DOHH2 (cell line): ENCODE measurements around the gene CAPN11.

Experiments used
- H3F3A ChIP-seq: fragments of 200-600 bp; sonication (generic), shearing (Covaris generic); 2 replicates; pipeline ENCODE4 v1.6.0; 2016; ENCODE audit warnings: antibody characterized with exemption, mild to moderate bottlenecking; ENCODE audit not compliant: control insufficient read depth, insufficient read depth
- H3K27ac ChIP-seq: fragments of 200-600 bp; sonication (generic); 2 replicates; pipeline ENCODE4 v1.5.1; 2014; ENCODE audit warnings: low read depth, mild to moderate bottlenecking, low read length, moderate library complexity
- H3K27me3 ChIP-seq: fragments of 200-600 bp; sonication (generic); 2 replicates; pipeline ENCODE4 v1.6.1; 2014; ENCODE audit warnings: mild to moderate bottlenecking, low read length, mixed read lengths; ENCODE audit not compliant: control insufficient read depth
- H3K36me3 ChIP-seq: fragments of 200-600 bp; sonication (generic); 2 replicates; pipeline ENCODE4 v1.6.1; 2014; ENCODE audit warnings: mild to moderate bottlenecking, low read length, moderate library complexity, mixed read lengths; ENCODE audit not compliant: control insufficient read depth
- H3K4me1 ChIP-seq: fragments of 200-600 bp; sonication (generic); 2 replicates; pipeline ENCODE4 v1.6.1; 2014; ENCODE audit warnings: mild to moderate bottlenecking, low read length, mixed read lengths; ENCODE audit not compliant: control insufficient read depth
- H3K4me2 ChIP-seq: fragments of 200-600 bp; sonication (generic); 2 replicates; pipeline ENCODE4 v1.6.0; 2014; ENCODE audit warnings: mild to moderate bottlenecking, low read length, moderate library complexity
- H3K4me3 ChIP-seq: fragments of 200-600 bp; sonication (generic); 2 replicates; pipeline ENCODE4 v1.5.1; 2014; ENCODE audit warnings: mild to moderate bottlenecking, low read length, mixed read lengths
- H3K79me2 ChIP-seq: fragments of 200-600 bp; sonication (generic); 2 replicates; pipeline ENCODE4 v1.6.1; 2014; ENCODE audit warnings: mild to moderate bottlenecking, low read length, mixed read lengths; ENCODE audit not compliant: control insufficient read depth
- H3K9me2 ChIP-seq: fragments of 200-600 bp; sonication (generic); replicated peaks from 2 replicates; pipeline ENCODE4 v1.6.1; 2014; ENCODE audit warnings: mild to moderate bottlenecking, low read length, mixed read lengths; ENCODE audit not compliant: control insufficient read depth
- H3K9me3 ChIP-seq: fragments of 200-600 bp; sonication (generic); 2 replicates; pipeline ENCODE4 v1.6.1; 2014; ENCODE audit warnings: antibody characterized with exemption, low read length, mixed read lengths; ENCODE audit not compliant: control insufficient read depth, insufficient read depth
- H4K20me1 ChIP-seq: fragments of 200-600 bp; sonication (generic); 2 replicates; pipeline ENCODE4 v1.6.0; 2014; ENCODE audit warnings: low read depth, mild to moderate bottlenecking, antibody characterized with exemption, low read length, moderate library complexity; ENCODE audit not compliant: control insufficient read depth, insufficient read depth
- EZH2phosphoT487 ChIP-seq: fragments of 200-600 bp; sonication (generic); IDR thresholded peaks from 2 replicates; pipeline ENCODE4 v1.6.1; 2017; ENCODE audit warnings: borderline replicate concordance, mild to moderate bottlenecking, antibody characterized with exemption, low read length, moderate library complexity, mixed read lengths
- TF ChIP-seq, protein P1 (sequence below): fragments of 200-600 bp; sonication (generic); IDR thresholded peaks from one replicate; pipeline ENCODE4 v1.5.1; 2014; ENCODE audit warnings: antibody characterized with exemption, mild to moderate bottlenecking, low read depth, low read length; ENCODE audit not compliant: poor library complexity, severe bottlenecking

Gene CAPN11

DNA sequence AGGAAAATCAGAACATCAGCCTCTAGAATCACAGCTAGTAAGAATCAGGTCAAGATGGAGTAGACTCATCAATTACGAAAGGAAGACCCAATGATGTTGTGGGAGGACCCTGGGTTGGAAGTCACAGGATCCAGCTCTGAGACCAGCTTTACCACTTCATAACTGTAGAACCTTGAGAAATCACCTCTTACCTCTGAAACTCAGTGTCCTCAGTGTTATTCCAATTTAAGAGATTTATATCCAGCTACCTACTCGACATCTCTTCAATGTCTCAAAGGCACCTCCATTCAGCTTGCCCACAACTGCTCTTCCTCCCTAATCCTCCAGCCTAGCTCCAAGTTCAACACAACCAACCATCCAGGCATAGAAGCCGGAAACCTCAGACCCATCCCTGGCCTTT, 47.7 kb upstream of the CAPN11 start:
- TF ChIP-seq EZH2phosphoT487: no peak
- TF ChIP-seq, protein P1, sequence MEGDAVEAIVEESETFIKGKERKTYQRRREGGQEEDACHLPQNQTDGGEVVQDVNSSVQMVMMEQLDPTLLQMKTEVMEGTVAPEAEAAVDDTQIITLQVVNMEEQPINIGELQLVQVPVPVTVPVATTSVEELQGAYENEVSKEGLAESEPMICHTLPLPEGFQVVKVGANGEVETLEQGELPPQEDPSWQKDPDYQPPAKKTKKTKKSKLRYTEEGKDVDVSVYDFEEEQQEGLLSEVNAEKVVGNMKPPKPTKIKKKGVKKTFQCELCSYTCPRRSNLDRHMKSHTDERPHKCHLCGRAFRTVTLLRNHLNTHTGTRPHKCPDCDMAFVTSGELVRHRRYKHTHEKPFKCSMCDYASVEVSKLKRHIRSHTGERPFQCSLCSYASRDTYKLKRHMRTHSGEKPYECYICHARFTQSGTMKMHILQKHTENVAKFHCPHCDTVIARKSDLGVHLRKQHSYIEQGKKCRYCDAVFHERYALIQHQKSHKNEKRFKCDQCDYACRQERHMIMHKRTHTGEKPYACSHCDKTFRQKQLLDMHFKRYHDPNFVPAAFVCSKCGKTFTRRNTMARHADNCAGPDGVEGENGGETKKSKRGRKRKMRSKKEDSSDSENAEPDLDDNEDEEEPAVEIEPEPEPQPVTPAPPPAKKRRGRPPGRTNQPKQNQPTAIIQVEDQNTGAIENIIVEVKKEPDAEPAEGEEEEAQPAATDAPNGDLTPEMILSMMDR: no peak
- Histone ChIP-seq H4K20me1 (peaks cover 4% of the 10 kb centered on the region), H3F3A (no peaks in the 10 kb centered on the region), H3K27me3 (no peaks in the 10 kb centered on the region), H3K79me2 (peaks cover 18% of the 10 kb centered on the region), H3K9me3 (no peaks in the 10 kb centered on the region), H3K9me2 (no peaks in the 10 kb centered on the region), H3K4me1 (peaks cover 5% of the 10 kb centered on the region; the same call in 1 of the 2 replicates), H3K27ac (no peak overlapping the region), H3K4me3 (no peak overlapping the region), H3K36me3 (peaks cover 91% of the 10 kb centered on the region), H3K4me2 (no peak overlapping the region)

DNA sequence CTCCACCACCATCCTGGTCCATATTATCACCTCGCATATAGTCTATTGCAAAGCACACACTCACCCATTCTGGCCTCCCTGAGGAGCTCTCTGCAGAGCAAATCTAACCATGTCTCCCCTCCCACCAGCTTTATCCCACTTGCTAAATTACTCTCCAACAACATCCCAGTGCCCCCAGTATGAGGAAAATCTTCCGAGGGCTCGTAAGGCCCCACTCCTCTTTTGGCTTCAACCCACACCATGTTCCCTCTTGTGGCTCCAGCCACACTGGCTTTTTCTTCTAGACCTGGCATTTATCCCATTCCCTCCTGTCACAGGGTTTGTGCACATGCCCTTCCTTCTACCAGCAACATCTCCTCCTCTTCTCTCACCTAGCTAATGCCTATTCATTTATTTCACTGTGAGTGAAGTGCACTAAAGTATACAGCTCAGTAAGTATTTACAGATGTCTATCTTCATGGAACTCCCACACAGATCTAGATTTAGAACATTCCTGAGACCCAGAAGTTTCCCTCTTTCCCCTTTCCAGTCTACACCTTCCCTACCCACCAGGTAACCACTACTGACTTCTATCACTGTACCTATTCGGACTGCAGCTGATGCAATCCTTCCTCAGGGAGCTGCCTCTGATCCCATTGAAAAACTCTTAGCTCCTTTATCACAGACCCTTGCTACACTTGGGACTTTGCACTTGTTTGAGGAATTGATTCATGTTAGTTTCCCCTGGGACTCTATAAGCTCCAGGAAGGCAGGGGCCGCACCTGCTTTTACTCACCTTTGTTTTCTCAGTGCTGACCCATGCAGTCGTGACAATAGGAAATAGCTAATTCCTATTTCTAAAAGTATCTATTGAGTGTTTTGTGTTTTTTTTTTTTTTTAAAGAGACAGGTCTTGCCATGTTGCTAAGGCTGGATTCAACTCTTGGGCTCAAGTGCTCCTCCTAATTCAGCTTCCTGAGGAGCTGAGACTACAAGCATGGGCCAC, 46.9 kb upstream of the CAPN11 start:
- no peak overlapping the region for H3K4me3 ChIP-seq
- no peaks in the 10 kb centered on the region for H3F3A ChIP-seq
- H3K27ac ChIP-seq: no peak overlapping the region
- H3K79me2 ChIP-seq: peaks cover 26% of the 10 kb centered on the region
- H3K27me3 ChIP-seq: no peaks in the 10 kb centered on the region
- H3K4me2 ChIP-seq: no peak overlapping the region
- no peaks in the 10 kb centered on the region for H3K9me2 ChIP-seq
- no peak for TF ChIP-seq EZH2phosphoT487
- TF ChIP-seq, protein P1: no peak
- H3K36me3 ChIP-seq: peaks cover 91% of the 10 kb centered on the region
- H4K20me1 ChIP-seq: peaks cover 4% of the 10 kb centered on the region
- H3K9me3 ChIP-seq: no peaks in the 10 kb centered on the region
- H3K4me1 ChIP-seq: peaks cover 5% of the 10 kb centered on the region; the same call in 1 of the 2 replicates

DNA sequence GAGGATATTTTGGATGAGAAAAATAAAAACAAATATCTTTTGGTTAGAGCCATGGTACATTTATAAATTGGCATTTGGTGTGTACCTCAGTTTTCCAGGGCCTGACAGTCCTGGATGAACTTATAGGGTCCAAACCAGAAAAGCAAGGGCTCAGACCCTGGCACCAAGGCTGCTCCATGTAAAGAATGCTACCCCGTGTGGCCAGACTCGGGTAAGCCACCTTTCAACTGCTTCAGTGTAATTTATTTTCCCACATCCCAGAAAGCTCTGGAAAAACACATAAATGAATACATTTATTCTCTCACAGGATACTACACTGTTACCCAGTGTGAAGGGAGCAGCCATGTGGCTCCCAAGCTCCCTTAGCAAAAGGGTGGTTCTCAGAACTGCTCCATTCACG, 45.2 kb upstream of the CAPN11 start:
- Histone ChIP-seq H4K20me1 (peaks cover 19% of the 10 kb centered on the region), H3F3A (no peaks in the 10 kb centered on the region), H3K4me2 (no peak overlapping the region), H3K9me2 (no peaks in the 10 kb centered on the region), H3K4me1 (peaks cover 5% of the 10 kb centered on the region; the same call in 1 of the 2 replicates), H3K27me3 (no peaks in the 10 kb centered on the region), H3K4me3 (no peak overlapping the region), H3K79me2 (peaks cover 40% of the 10 kb centered on the region), H3K9me3 (no peaks in the 10 kb centered on the region), H3K27ac (no peak overlapping the region), H3K36me3 (peaks cover 93% of the 10 kb centered on the region)
- no peak for TF ChIP-seq EZH2phosphoT487
- TF ChIP-seq, protein P1: peak; percentile 35
